NCI-H1417 (cell line): ENCODE data around the gene TLN1.

Source experiments
- DNase-seq, 3 experiments: peaks; one replicate each; lab custom pipeline; 2025; lab: John Stamatoyannopoulos, UW

Gene TLN1

GRCh38 chr9:35686222-35687203 lies 45.5 kb downstream of the TLN1 start:
- no peak for DNase-seq

GRCh38 chr9:35685506-35685905 lies 46.5 kb downstream of the TLN1 start:
- no peak for DNase-seq

GRCh38 chr9:35684921-35685320 lies 47.1 kb downstream of the TLN1 start:
- no peak for DNase-seq

GRCh38 chr9:35683323-35683722 lies 48.7 kb downstream of the TLN1 start:
- peak in 1 of 3 experiments; percentile 3 for DNase-seq

- no peak for DNase-seq
Observed at GRCh38 chr9:35682520-35683315, 49.3 kb downstream of the TLN1 start.

- no peak for DNase-seq
Observed at GRCh38 chr9:35682051-35682450, 49.9 kb downstream of the TLN1 start.

GRCh38 chr9:35681341-35682002 lies 50.5 kb downstream of the TLN1 start:
- DNase-seq: no peak

GRCh38 chr9:35680331-35681105 lies 51.5 kb downstream of the TLN1 start:
- DNase-seq: no peak

- DNase-seq: no peak
Observed at GRCh38 chr9:35679766-35680330, 52.1 kb downstream of the TLN1 start.

GRCh38 chr9:35679091-35679490 lies 52.9 kb downstream of the TLN1 start:
- no peak for DNase-seq

- DNase-seq: peak in 2 of 3 experiments; percentile 18 to 49
Observed at GRCh38 chr9:35675732-35676392, 56.1 kb downstream of the TLN1 start.

GRCh38 chr9:35675204-35675603 lies 56.8 kb downstream of the TLN1 start:
- no peak for DNase-seq

GRCh38 chr9:35674025-35674361 lies 58.0 kb downstream of the TLN1 start:
- no peak for DNase-seq

GRCh38 chr9:35673132-35674024 lies 58.6 kb downstream of the TLN1 start, which contains the start of gene CA9:
Gene CA9 (plus strand): TSS chr9:35673928. CDS start chr9:35673960, 32 bp downstream.
- no peak for DNase-seq

- DNase-seq: no peak
Observed at GRCh38 chr9:35669331-35670145, 62.5 kb downstream of the TLN1 start.

- no peak for DNase-seq
Observed at GRCh38 chr9:35667939-35668338, 64.1 kb downstream of the TLN1 start.

- no peak for DNase-seq
Observed at GRCh38 chr9:35666549-35666948, 65.4 kb downstream of the TLN1 start.

GRCh38 chr9:35666045-35666444 lies 66.0 kb downstream of the TLN1 start:
- no peak for DNase-seq

- DNase-seq: no peak
Observed at GRCh38 chr9:35665471-35665818, 66.5 kb downstream of the TLN1 start.
